ENCODE measurements around the gene SLC16A12.
"Not testable (repeated sequence)": the region's sequence is repeated elsewhere in the genome, so short reads cannot be mapped to it uniquely, and the experiment has no call there.

The SLC16A12 gene

GRCh38 chr10:89414879-89415821 is 120.2 kb downstream of the SLC16A12 start:
- Histone ChIP-seq H3K27me3 (ENCODE audit: insufficient read depth, low read depth, severe bottlenecking) (no peaks in the 10 kb centered on the region), H3K4me3 (ENCODE audit: low read depth, low read length) (peak overlapping the region; percentile 81), H3K27ac (peak overlapping the region; percentile 57), H3K36me3 (peaks cover 7% of the 10 kb centered on the region), H3K9me3 (ENCODE audit: severe bottlenecking) (no peaks in the 10 kb centered on the region)
- TF ChIP-seq CTCF (IDR thresholded peaks at IDR 0.05; ENCODE audit: low read depth, low read length): no peak
- peak; percentile 47 for DNase-seq

DNA sequence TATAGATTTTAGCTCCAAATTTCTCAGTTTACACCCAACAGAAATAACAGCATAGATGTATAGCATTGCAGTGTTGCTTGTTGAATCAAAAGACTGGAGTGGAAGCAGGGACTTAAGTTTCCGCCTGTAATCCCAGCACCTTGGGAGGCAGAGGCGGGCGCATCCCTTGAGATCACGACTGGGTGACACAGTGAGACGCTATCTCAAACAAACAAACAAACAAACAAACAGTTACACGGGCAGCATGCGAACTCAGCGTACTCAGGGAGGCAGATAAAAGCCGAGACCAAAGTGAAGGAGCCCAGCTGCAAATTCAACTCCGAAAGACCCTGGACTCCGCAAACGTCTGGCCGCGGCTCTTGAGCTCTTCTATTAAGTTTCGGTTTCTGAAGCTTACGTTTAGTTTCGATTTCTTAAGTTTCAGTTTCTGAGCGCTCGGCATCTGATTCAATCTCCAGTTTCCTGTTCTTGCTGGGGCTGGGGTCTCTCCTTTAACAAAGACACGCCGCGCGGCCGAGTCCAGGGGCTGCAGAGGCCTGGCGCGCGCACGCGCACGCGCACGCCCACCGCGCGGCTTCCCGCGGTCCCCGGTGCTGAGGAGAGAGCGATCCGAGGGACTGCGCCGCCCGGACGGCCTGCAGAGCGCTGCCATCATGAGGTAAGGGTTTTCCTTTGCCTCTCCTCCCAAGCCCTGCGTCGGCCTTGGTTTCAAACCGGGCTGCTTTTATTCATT is 121.1 kb downstream of the SLC16A12 start, which contains the start of gene IFIT5:
Gene IFIT5 (plus strand): TSS at position 423 of the 733 bp plus-strand sequence. CDS start 231 bp downstream, at position 654.
- Histone ChIP-seq H3K27me3 (ENCODE audit: insufficient read depth, low read depth, severe bottlenecking) (no peaks in the 10 kb centered on the region), H3K9me3 (ENCODE audit: severe bottlenecking) (no peaks in the 10 kb centered on the region), H3K4me3 (ENCODE audit: low read depth, low read length) (peak within 1 kb of the TSS; percentile 81), H3K27ac (peak within 1 kb of the TSS; percentile 57), H3K36me3 (peaks cover 7% of the 10 kb centered on the region)
- peak; percentile 78 for DNase-seq
- TF ChIP-seq CTCF (IDR thresholded peaks at IDR 0.05; ENCODE audit: low read depth, low read length): no peak

- no peak for TF ChIP-seq CTCF (IDR thresholded peaks at IDR 0.05; ENCODE audit: low read depth, low read length)
- peaks cover 7% of the 10 kb centered on the region for H3K36me3 ChIP-seq
- no peak overlapping the region for H3K27ac ChIP-seq
- H3K9me3 ChIP-seq (ENCODE audit: severe bottlenecking): no peaks in the 10 kb centered on the region
- DNase-seq: no peak
- H3K27me3 ChIP-seq (ENCODE audit: insufficient read depth, low read depth, severe bottlenecking): no peaks in the 10 kb centered on the region
- H3K4me3 ChIP-seq (ENCODE audit: low read depth, low read length): no peak overlapping the region
These were observed 121.9 kb downstream of the SLC16A12 start for GRCh38 chr10:89413398-89413912.

DNA sequence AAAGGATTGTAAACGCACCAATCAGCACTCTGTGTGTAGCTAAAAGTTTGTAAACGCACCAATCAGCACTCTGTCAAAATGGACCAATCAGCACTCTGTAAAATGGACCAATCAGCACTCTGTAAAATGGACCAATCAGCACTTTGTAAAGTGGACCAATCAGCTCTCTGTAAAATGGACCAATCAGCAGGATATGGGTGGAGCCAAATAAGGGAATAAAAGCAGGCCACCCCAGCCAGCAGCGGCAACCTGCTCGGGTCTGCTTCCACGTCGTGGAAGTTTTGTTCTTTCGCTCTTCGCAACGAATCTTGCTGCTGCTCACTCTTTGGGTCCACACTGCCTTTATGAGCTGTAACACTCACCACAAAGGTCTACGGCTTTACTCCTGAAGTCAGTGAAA is 123.1 kb downstream of the SLC16A12 start:
- not testable (repeated sequence) for H3K27me3 ChIP-seq (ENCODE audit: insufficient read depth, low read depth, severe bottlenecking); H3K27ac ChIP-seq; H3K9me3 ChIP-seq (ENCODE audit: severe bottlenecking); H3K4me3 ChIP-seq (ENCODE audit: low read depth, low read length); DNase-seq; H3K36me3 ChIP-seq

GRCh38 chr10:89411135-89411534 is 124.3 kb downstream of the SLC16A12 start:
- not testable (repeated sequence) for H3K9me3 ChIP-seq (ENCODE audit: severe bottlenecking); H3K4me3 ChIP-seq (ENCODE audit: low read depth, low read length); H3K36me3 ChIP-seq; H3K27me3 ChIP-seq (ENCODE audit: insufficient read depth, low read depth, severe bottlenecking); DNase-seq; H3K27ac ChIP-seq

GRCh38 chr10:89410551-89410950 is 124.8 kb downstream of the SLC16A12 start:
- H3K4me3 ChIP-seq (ENCODE audit: low read depth, low read length); H3K36me3 ChIP-seq; H3K9me3 ChIP-seq (ENCODE audit: severe bottlenecking); H3K27me3 ChIP-seq (ENCODE audit: insufficient read depth, low read depth, severe bottlenecking); H3K27ac ChIP-seq; DNase-seq: not testable (repeated sequence)

- H3K27me3 ChIP-seq (ENCODE audit: insufficient read depth, low read depth, severe bottlenecking); DNase-seq; H3K27ac ChIP-seq; H3K9me3 ChIP-seq (ENCODE audit: severe bottlenecking); H3K36me3 ChIP-seq; H3K4me3 ChIP-seq (ENCODE audit: low read depth, low read length): not testable (repeated sequence)
These were observed 126.1 kb downstream of the SLC16A12 start for GRCh38 chr10:89409282-89409681.

GRCh38 chr10:89407792-89408191 is 127.6 kb downstream of the SLC16A12 start:
- H3K27ac ChIP-seq; H3K4me3 ChIP-seq (ENCODE audit: low read depth, low read length); DNase-seq; H3K9me3 ChIP-seq (ENCODE audit: severe bottlenecking); H3K36me3 ChIP-seq; H3K27me3 ChIP-seq (ENCODE audit: insufficient read depth, low read depth, severe bottlenecking): not testable (repeated sequence)

DNA sequence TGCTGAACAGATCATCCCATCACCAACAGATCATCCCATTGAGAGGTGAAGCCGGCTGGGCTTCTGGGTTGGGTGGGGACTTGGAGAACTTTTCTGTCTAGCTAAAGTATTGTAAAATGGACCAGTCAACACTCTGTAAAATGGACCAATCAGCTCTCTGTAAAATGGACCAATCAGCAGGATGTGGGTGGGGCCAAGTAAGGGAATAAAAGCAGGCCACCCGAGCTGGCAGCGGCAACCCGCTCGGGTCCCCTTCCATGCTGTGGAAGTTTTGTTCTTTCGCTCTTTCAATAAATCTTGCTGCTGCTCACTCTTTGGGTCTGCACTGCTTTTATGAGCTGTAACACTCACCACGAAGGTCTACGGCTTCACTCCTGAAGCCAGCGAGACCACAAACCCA is 129.2 kb downstream of the SLC16A12 start:
- DNase-seq; H3K4me3 ChIP-seq (ENCODE audit: low read depth, low read length); H3K27ac ChIP-seq; H3K9me3 ChIP-seq (ENCODE audit: severe bottlenecking); H3K36me3 ChIP-seq; H3K27me3 ChIP-seq (ENCODE audit: insufficient read depth, low read depth, severe bottlenecking): not testable (repeated sequence)

Measured in WERI-Rb-1 (cell line).